ENCODE data around the gene PTEN.
"Not testable (repeated sequence)": the region's sequence is repeated elsewhere in the genome, so short reads cannot be mapped to it uniquely, and the experiment has no call there.

The PTEN gene

DNA sequence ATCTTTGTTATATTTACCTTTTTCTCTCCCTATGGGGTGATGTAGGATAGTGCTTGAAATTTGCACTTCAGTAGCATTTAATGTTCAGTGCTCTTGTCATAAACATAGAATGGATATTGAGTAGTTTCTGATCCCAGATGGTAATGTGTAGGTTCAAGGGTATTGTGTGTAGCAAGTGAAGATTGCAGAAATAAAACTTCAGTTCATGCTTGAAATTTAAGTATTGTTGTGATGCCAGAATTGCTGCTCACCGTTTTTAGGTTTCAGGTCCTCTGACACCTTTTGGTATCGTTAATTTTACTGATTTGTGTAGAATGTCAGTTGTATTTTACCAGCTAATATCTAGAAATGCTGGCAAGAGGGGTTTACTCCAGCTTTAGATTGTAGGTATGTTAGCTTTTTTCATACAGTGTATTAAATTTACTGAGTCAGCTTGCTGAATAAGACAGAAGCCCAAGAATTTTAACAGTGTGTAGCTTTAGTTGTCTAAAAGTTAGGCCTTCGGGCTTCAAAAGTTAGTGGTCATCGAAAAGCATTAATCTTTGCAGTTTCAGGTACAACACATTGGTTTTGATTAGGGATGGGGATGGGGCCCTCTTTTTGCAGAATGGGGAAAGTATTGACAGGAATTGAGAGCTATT, 1.9 kb downstream of the PTEN start:
- DNase-seq = no peak
- peaks cover 4% of the 10 kb centered on the region for H3K36me3 Mint-ChIP-seq (ENCODE audit: low read depth)
- TF ChIP-seq, protein P1, sequence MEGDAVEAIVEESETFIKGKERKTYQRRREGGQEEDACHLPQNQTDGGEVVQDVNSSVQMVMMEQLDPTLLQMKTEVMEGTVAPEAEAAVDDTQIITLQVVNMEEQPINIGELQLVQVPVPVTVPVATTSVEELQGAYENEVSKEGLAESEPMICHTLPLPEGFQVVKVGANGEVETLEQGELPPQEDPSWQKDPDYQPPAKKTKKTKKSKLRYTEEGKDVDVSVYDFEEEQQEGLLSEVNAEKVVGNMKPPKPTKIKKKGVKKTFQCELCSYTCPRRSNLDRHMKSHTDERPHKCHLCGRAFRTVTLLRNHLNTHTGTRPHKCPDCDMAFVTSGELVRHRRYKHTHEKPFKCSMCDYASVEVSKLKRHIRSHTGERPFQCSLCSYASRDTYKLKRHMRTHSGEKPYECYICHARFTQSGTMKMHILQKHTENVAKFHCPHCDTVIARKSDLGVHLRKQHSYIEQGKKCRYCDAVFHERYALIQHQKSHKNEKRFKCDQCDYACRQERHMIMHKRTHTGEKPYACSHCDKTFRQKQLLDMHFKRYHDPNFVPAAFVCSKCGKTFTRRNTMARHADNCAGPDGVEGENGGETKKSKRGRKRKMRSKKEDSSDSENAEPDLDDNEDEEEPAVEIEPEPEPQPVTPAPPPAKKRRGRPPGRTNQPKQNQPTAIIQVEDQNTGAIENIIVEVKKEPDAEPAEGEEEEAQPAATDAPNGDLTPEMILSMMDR (IDR thresholded peaks at IDR 0.05) = no peak
- H3K4me3 Mint-ChIP-seq = peak overlapping the region; percentile 99
- peak overlapping the region; percentile 78 for H3K27ac Mint-ChIP-seq
- peaks cover 3% of the 10 kb centered on the region for H3K27me3 Mint-ChIP-seq (ENCODE audit: low read depth, poor library complexity)
- H3K9me3 Mint-ChIP-seq = no peaks in the 10 kb centered on the region
- H3K4me1 Mint-ChIP-seq = peaks cover 52% of the 10 kb centered on the region

DNA sequence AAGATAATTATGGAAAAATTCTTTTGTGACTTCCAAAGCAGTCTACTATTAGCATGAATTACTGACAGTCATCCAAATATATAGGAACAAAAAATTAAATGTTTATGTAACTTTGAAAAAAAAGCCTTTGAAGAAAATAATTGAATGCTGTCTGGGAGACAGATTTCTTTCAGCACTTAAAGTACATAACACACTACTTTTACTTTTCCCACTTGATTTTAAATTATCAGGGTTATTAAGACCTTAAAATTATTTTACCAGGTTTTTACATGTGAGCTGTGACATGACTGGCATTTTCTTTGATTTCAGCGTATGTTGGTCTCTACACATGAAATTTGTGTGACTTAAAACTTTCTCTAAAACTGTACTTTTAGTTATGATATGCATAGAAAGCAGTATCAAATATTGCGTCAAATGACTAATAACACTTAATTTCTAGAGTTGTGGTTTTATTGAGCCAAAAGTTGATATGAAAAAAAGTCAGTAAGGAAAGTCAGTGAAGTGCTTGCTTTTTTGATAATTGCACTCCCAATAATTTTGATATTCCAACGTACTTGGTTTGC, 3.1 kb downstream of the PTEN start:
- Mint-ChIP-seq H3K4me1 (peaks cover 49% of the 10 kb centered on the region), H3K27ac (peak overlapping the region; percentile 75), H3K27me3 (ENCODE audit: low read depth, poor library complexity) (peaks cover 1% of the 10 kb centered on the region), H3K36me3 (ENCODE audit: low read depth) (peaks cover 14% of the 10 kb centered on the region), H3K4me3 (peak overlapping the region; percentile 99), H3K9me3 (no peaks in the 10 kb centered on the region)
- TF ChIP-seq, protein P1 (IDR thresholded peaks at IDR 0.05) = no peak
- DNase-seq = no peak

DNA sequence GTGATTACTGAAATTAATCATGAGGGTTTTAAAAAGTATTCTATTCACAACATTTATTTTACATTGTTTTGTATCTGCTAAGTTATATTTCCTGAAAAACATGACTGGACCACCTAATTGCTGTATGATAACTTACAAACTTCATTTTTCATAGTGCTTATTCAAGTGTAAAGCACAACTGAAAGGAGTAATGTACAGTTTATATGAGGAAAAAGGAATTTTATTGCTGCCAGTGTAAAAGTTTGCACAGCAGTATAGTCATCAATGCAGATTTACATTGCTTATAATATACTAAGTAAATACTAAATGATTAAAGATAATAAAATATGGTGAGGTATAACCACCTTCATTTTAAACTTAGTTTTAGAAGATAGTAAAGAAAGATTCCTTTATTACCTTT, 4.0 kb downstream of the PTEN start:
- H3K4me1 Mint-ChIP-seq = peaks cover 45% of the 10 kb centered on the region

DNA sequence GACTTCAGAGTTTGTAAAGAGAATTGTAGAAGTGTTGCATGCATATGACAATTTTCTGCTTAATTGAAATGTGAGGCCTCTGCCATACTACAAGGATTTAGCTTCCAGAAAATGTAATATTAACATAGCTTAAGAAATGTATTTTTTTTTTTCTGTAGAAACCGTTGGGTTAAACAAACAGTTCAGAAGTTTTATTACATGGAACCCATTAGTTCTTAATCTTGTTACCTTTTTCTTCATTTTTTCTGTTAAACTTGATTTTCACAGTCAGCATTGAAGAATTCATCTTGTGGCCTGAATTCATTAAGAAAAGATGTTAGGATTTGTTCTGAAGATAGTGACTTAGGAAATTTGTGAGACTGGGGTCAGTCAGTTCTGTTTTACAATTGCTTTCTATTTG, 4.9 kb downstream of the PTEN start:
- H3K27ac Mint-ChIP-seq = no peak overlapping the region
- H3K4me1 Mint-ChIP-seq = peaks cover 45% of the 10 kb centered on the region

More for the DNA sequence above, 4.0 kb downstream of the PTEN start:
- H3K9me3 Mint-ChIP-seq = no peaks in the 10 kb centered on the region
- DNase-seq = no peak
- H3K27ac Mint-ChIP-seq = no peak overlapping the region
- peak overlapping the region; percentile 99 for H3K4me3 Mint-ChIP-seq
- peaks cover 14% of the 10 kb centered on the region for H3K36me3 Mint-ChIP-seq (ENCODE audit: low read depth)
- H3K27me3 Mint-ChIP-seq (ENCODE audit: low read depth, poor library complexity) = no peaks in the 10 kb centered on the region
- TF ChIP-seq, protein P1 (IDR thresholded peaks at IDR 0.05) = no peak

DNA sequence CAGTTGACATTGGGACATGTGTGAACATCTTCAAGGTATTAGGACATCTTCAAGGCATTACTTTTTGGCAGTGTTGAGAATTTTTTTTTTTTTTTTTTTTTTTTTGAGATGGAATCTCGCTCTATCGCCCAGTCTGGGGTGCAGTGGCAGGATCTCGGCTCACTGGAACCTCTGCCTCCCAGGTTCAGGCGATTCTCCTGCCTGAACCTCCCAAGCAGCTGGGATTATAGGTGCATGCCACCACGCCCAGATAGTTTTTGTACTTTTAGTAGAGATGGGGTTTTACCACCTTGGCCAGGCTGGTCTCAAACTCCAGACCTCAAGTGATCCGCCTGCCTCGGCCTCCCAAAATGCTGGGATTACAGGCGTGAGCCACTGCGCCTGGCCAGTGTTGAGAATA, 5.7 kb downstream of the PTEN start:
- Mint-ChIP-seq H3K4me3 (peak overlapping the region; percentile 99), H3K4me1 (peaks cover 45% of the 10 kb centered on the region), H3K36me3 (ENCODE audit: low read depth) (peaks cover 14% of the 10 kb centered on the region)
- not testable (repeated sequence) for H3K9me3 Mint-ChIP-seq; DNase-seq; H3K27me3 Mint-ChIP-seq (ENCODE audit: low read depth, poor library complexity); H3K27ac Mint-ChIP-seq

More for the DNA sequence above, 4.9 kb downstream of the PTEN start:
- H3K4me3 Mint-ChIP-seq = peak overlapping the region; percentile 99
- DNase-seq = no peak
- no peaks in the 10 kb centered on the region for H3K9me3 Mint-ChIP-seq
- TF ChIP-seq, protein P1 (IDR thresholded peaks at IDR 0.05) = no peak
- H3K36me3 Mint-ChIP-seq (ENCODE audit: low read depth) = peaks cover 14% of the 10 kb centered on the region
- H3K27me3 Mint-ChIP-seq (ENCODE audit: low read depth, poor library complexity) = no peaks in the 10 kb centered on the region

DNA sequence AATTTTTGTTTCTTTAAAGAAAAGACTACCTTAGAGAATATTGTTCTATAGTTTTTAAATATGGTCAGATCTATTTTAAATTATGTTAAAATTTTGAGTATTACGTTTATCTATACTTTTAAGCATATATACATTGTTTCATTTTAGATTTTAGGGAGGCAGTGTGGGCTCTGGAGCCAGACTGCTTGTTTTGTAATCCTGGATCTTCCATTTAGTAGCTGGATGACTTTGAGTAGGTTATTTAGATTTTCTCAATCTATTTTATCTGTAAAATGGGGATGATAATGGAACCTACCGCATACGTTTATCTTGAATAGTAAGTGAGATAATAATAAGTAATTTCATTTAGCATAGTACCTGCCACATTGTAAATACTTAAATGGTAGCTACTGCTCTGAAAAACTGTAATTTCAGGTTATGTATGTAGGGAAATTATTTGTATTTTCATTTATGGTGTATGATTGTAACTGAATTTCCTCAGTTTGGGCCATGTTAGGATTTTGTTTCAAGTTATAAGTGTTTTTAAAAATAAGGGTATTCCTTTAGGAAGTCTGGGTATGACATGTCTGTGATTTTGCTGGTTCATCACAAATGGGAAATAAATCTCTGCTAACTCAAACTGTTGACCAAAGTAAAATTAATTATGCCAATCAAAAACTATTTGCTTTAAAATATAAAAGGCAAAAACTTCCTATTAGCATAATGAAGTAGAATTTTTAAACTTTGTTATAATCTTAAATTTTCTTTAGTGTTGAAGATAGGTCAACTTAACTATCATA, 6.5 kb downstream of the PTEN start:
- TF ChIP-seq, protein P1 (IDR thresholded peaks at IDR 0.05) = no peak
- Mint-ChIP-seq H3K27ac (no peak overlapping the region), H3K4me1 (peaks cover 45% of the 10 kb centered on the region), H3K9me3 (no peaks in the 10 kb centered on the region), H3K27me3 (ENCODE audit: low read depth, poor library complexity) (no peaks in the 10 kb centered on the region), H3K36me3 (ENCODE audit: low read depth) (peaks cover 14% of the 10 kb centered on the region), H3K4me3 (no peak overlapping the region)
- DNase-seq = no peak

All from nephron progenitor cell (in vitro differentiated cells).